ENCODE measurements around the gene KIAA2012.

Gene KIAA2012

GRCh38 chr2:202056611-202057010 is 16.4 kb upstream of the KIAA2012 start:
- Histone ChIP-seq H3K4me2 (ENCODE audit: low read length) (no peak overlapping the region), H3K27me3 (ENCODE audit: control insufficient read depth, insufficient read depth, low read length) (no peaks in the 10 kb centered on the region), H2AFZ (no peak overlapping the region), H3K9ac (no peak overlapping the region), H3K36me3 (ENCODE audit: control insufficient read depth, insufficient read depth, low read length) (no peaks in the 10 kb centered on the region), H3K27ac (no peak overlapping the region), H3K79me2 (no peaks in the 10 kb centered on the region), H3K4me1 (no peaks in the 10 kb centered on the region), H3K4me3 (ENCODE audit: low read depth, low read length) (no peak overlapping the region), H3K9me3 (ENCODE audit: control insufficient read depth, low read length) (no peaks in the 10 kb centered on the region)
- peak; percentile 29 for TF ChIP-seq CTCF (IDR thresholded peaks at IDR 0.05)

GRCh38 chr2:202060218-202060617 is 12.8 kb upstream of the KIAA2012 start:
- Histone ChIP-seq H3K9ac (no peak overlapping the region), H3K79me2 (no peaks in the 10 kb centered on the region), H3K4me1 (no peaks in the 10 kb centered on the region), H3K9me3 (ENCODE audit: control insufficient read depth, low read length) (no peaks in the 10 kb centered on the region), H3K36me3 (ENCODE audit: control insufficient read depth, insufficient read depth, low read length) (no peaks in the 10 kb centered on the region), H3K27ac (no peak overlapping the region), H3K27me3 (ENCODE audit: control insufficient read depth, insufficient read depth, low read length) (no peaks in the 10 kb centered on the region), H3K4me2 (ENCODE audit: low read length) (no peak overlapping the region), H3K4me3 (ENCODE audit: low read depth, low read length) (no peak overlapping the region), H2AFZ (no peak overlapping the region)
- TF ChIP-seq CTCF (IDR thresholded peaks at IDR 0.05): peak; percentile 14

GRCh38 chr2:202061695-202062094 is 11.4 kb upstream of the KIAA2012 start:
- TF ChIP-seq CTCF (IDR thresholded peaks at IDR 0.05): no peak
- Histone ChIP-seq H3K4me1 (no peaks in the 10 kb centered on the region), H3K9ac (no peak overlapping the region), H3K79me2 (no peaks in the 10 kb centered on the region), H3K36me3 (ENCODE audit: control insufficient read depth, insufficient read depth, low read length) (no peaks in the 10 kb centered on the region), H3K27me3 (ENCODE audit: control insufficient read depth, insufficient read depth, low read length) (no peaks in the 10 kb centered on the region), H3K9me3 (ENCODE audit: control insufficient read depth, low read length) (no peaks in the 10 kb centered on the region), H2AFZ (no peak overlapping the region), H3K4me3 (ENCODE audit: low read depth, low read length) (no peak overlapping the region), H3K27ac (no peak overlapping the region), H3K4me2 (ENCODE audit: low read length) (no peak overlapping the region)

GRCh38 chr2:202064171-202064880 is 8.7 kb upstream of the KIAA2012 start:
- Histone ChIP-seq H3K9me3 (ENCODE audit: control insufficient read depth, low read length) (no peaks in the 10 kb centered on the region), H3K9ac (no peak overlapping the region), H3K4me3 (ENCODE audit: low read depth, low read length) (no peak overlapping the region), H3K4me2 (ENCODE audit: low read length) (no peak overlapping the region), H3K27ac (no peak overlapping the region), H3K79me2 (no peaks in the 10 kb centered on the region), H3K36me3 (ENCODE audit: control insufficient read depth, insufficient read depth, low read length) (no peaks in the 10 kb centered on the region), H3K27me3 (ENCODE audit: control insufficient read depth, insufficient read depth, low read length) (no peaks in the 10 kb centered on the region), H2AFZ (peak overlapping the region; percentile 41), H3K4me1 (no peaks in the 10 kb centered on the region)
- no peak for TF ChIP-seq CTCF (IDR thresholded peaks at IDR 0.05)

- H3K36me3 ChIP-seq (ENCODE audit: control insufficient read depth, insufficient read depth, low read length): no peaks in the 10 kb centered on the region
- TF ChIP-seq CTCF (IDR thresholded peaks at IDR 0.05): no peak
- no peak overlapping the region for H3K4me2 ChIP-seq (ENCODE audit: low read length)
- H2AFZ ChIP-seq: no peak overlapping the region
- H3K27me3 ChIP-seq (ENCODE audit: control insufficient read depth, insufficient read depth, low read length): no peaks in the 10 kb centered on the region
- no peaks in the 10 kb centered on the region for H3K9me3 ChIP-seq (ENCODE audit: control insufficient read depth, low read length)
- H3K4me3 ChIP-seq (ENCODE audit: low read depth, low read length): no peak overlapping the region
- H3K4me1 ChIP-seq: no peaks in the 10 kb centered on the region
- H3K9ac ChIP-seq: no peak overlapping the region
- no peaks in the 10 kb centered on the region for H3K79me2 ChIP-seq
- H3K27ac ChIP-seq: no peak overlapping the region
Observed at GRCh38 chr2:202064881-202065230, 8.2 kb upstream of the KIAA2012 start.
